ENCODE data around the gene TMUB1.

The TMUB1 gene

GRCh38 chr7:151123158-151123821 is 40.0 kb upstream of the TMUB1 start:
- H3K36me3 ChIP-seq (ENCODE audit: insufficient read depth, low read length), result peaks cover 21% of the 10 kb centered on the region
- H3K4me2 ChIP-seq (ENCODE audit: insufficient read depth, low read length), result no peak overlapping the region
- H3K79me2 ChIP-seq (ENCODE audit: insufficient read depth, low read length), result 0 out of 2 replicates have a peak, but pooled peaks cover 2% of the 10 kb centered on the region
- H3K9ac ChIP-seq (ENCODE audit: low read depth, low read length), result no peak overlapping the region
- TF ChIP-seq EZH2 (IDR thresholded peaks at IDR 0.05; ENCODE audit: borderline replicate concordance, low read depth, low read length, severe bottlenecking) (no peak), CTCF (IDR thresholded peaks at IDR 0.05; ENCODE audit: borderline replicate concordance, extremely low read depth, low read length, poor library complexity, severe bottlenecking) (no peak)
- no peak for DNase-seq
- no peak overlapping the region for H3K4me3 ChIP-seq (ENCODE audit: low read depth in 1 of 2, low read length in 2 of 2)
- no peak for ATAC-seq (ENCODE audit: insufficient read depth, low read depth)
- peaks cover 9% of the 10 kb centered on the region for H3K4me1 ChIP-seq (ENCODE audit: insufficient read depth, low read length)
- peaks cover 7% of the 10 kb centered on the region for H4K20me1 ChIP-seq (ENCODE audit: insufficient read depth, low read length)
- H3K9me3 ChIP-seq (ENCODE audit: insufficient read depth, low read length, severe bottlenecking), result no peaks in the 10 kb centered on the region
- H3K27ac ChIP-seq (ENCODE audit: low read length), result no peak overlapping the region
- no peak overlapping the region for H2AFZ ChIP-seq (ENCODE audit: low read depth, low read length)
- no peaks in the 10 kb centered on the region for H3K27me3 ChIP-seq (ENCODE audit: insufficient read depth, low read length, poor library complexity)

- Histone ChIP-seq H3K36me3 (ENCODE audit: insufficient read depth, low read length) (peaks cover 21% of the 10 kb centered on the region), H3K9ac (ENCODE audit: low read depth, low read length) (no peak overlapping the region), H3K79me2 (ENCODE audit: insufficient read depth, low read length) (peaks cover 6% of the 10 kb centered on the region), H3K27me3 (ENCODE audit: insufficient read depth, low read length, poor library complexity) (no peaks in the 10 kb centered on the region), H4K20me1 (ENCODE audit: insufficient read depth, low read length) (peaks cover 7% of the 10 kb centered on the region), H3K27ac (ENCODE audit: low read length) (no peak overlapping the region), H2AFZ (ENCODE audit: low read depth, low read length) (no peak overlapping the region), H3K9me3 (ENCODE audit: insufficient read depth, low read length, severe bottlenecking) (no peaks in the 10 kb centered on the region), H3K4me2 (ENCODE audit: insufficient read depth, low read length) (no peak overlapping the region), H3K4me1 (ENCODE audit: insufficient read depth, low read length) (peaks cover 14% of the 10 kb centered on the region), H3K4me3 (ENCODE audit: low read depth in 1 of 2, low read length in 2 of 2) (no peak overlapping the region)
- DNase-seq, result no peak
- ATAC-seq (ENCODE audit: insufficient read depth, low read depth), result no peak
- TF ChIP-seq CTCF (IDR thresholded peaks at IDR 0.05; ENCODE audit: borderline replicate concordance, extremely low read depth, low read length, poor library complexity, severe bottlenecking), result no peak
- no peak for TF ChIP-seq EZH2 (IDR thresholded peaks at IDR 0.05; ENCODE audit: borderline replicate concordance, low read depth, low read length, severe bottlenecking)
Observed at GRCh38 chr7:151122796-151123157, 39.5 kb upstream of the TMUB1 start.

GRCh38 chr7:151122276-151122675 is 39.0 kb upstream of the TMUB1 start:
- Histone ChIP-seq H3K9ac (ENCODE audit: low read depth, low read length) (no peak overlapping the region), H3K4me3 (ENCODE audit: low read depth in 1 of 2, low read length in 2 of 2) (no peak overlapping the region), H2AFZ (ENCODE audit: low read depth, low read length) (no peak overlapping the region), H4K20me1 (ENCODE audit: insufficient read depth, low read length) (peaks cover 7% of the 10 kb centered on the region), H3K27ac (ENCODE audit: low read length) (no peak overlapping the region), H3K36me3 (ENCODE audit: insufficient read depth, low read length) (peaks cover 21% of the 10 kb centered on the region), H3K4me1 (ENCODE audit: insufficient read depth, low read length) (peaks cover 19% of the 10 kb centered on the region), H3K4me2 (ENCODE audit: insufficient read depth, low read length) (no peak overlapping the region), H3K9me3 (ENCODE audit: insufficient read depth, low read length, severe bottlenecking) (no peaks in the 10 kb centered on the region), H3K79me2 (ENCODE audit: insufficient read depth, low read length) (peaks cover 8% of the 10 kb centered on the region), H3K27me3 (ENCODE audit: insufficient read depth, low read length, poor library complexity) (no peaks in the 10 kb centered on the region)
- no peak for DNase-seq
- TF ChIP-seq EZH2 (IDR thresholded peaks at IDR 0.05; ENCODE audit: borderline replicate concordance, low read depth, low read length, severe bottlenecking) (no peak), CTCF (IDR thresholded peaks at IDR 0.05; ENCODE audit: borderline replicate concordance, extremely low read depth, low read length, poor library complexity, severe bottlenecking) (no peak)
- no peak for ATAC-seq (ENCODE audit: insufficient read depth, low read depth)

All from DND-41 (cell line).